GM19193 (cell line): ENCODE measurements around the gene TOR2A.
A peak's percentile ranks its signal among the peaks of the same experiment; 100 is the strongest.

ENCODE experiments used
- POLR2A ChIP-seq: IDR thresholded peaks from 4 replicates; pipeline ENCODE4 v1.6.1; 2011; ENCODE audit not compliant: insufficient read depth, insufficient read length; ENCODE audit errors: extremely low read depth

The TOR2A gene

GRCh38 chr9:127734747-127735529 lies at the start of gene TOR2A:
Gene TOR2A (minus strand): TSS chr9:127735294. CDS start chr9:127735270, 24 bp downstream.
- TF ChIP-seq POLR2A, result peak; percentile 77

GRCh38 chr9:127783111-127784008 lies 48.3 kb upstream of the TOR2A start:
- TF ChIP-seq POLR2A, result peak; percentile 51

GRCh38 chr9:127781806-127782205 lies 46.7 kb upstream of the TOR2A start:
- no peak for TF ChIP-seq POLR2A

- no peak for TF ChIP-seq POLR2A
Measured at GRCh38 chr9:127780126-127780885, 45.2 kb upstream of the TOR2A start.

DNA sequence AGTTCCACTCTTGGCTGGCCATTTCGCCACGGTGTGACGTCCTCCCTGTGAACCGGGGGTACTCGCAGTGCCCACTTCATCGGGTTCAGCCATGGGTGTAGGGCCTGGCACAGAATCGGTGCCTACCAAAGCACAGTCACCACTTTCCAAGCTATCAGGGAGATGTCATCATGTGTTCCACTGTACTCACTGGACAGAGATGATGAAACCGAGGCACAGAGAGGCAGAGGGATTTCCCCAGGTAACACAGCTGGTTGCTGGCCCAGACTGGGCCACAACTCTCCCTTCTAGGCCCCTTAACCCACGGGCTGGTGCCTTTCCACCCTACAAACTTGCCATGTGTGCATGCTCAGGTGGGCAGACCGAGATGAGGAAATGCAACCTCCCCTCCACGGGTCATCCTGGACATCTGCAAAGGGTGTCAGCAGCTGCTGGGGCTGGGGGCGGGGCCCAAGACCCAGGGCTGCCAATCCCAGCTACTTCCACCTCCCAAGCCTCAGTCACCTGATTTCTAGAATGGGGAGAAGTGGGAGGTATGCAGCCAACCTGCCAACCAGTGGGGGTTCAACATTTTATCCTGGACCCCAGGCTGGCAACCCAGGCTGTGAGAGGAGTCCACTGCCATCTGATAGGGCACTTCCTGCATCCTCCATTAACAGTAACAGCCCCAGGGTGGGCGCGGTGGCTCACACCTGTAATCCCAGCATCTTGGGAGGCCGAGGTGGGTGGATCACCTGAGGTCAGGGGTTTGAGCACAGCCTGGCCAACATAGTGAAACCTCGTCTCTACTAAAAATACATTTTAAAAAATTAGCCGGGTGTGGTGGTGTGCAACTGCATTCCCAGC lies 44.3 kb upstream of the TOR2A start:
- TF ChIP-seq POLR2A, result peak; percentile 39

- TF ChIP-seq POLR2A, result peak; percentile 64
Measured at GRCh38 chr9:127778280-127779135, 43.4 kb upstream of the TOR2A start, which contains the start of gene SH2D3C. Gene SH2D3C (minus strand): TSS chr9:127778666. CDS start chr9:127778627, 39 bp downstream.

GRCh38 chr9:127777368-127777980 lies 42.4 kb upstream of the TOR2A start:
- no peak for TF ChIP-seq POLR2A

GRCh38 chr9:127776924-127777289 lies 41.8 kb upstream of the TOR2A start:
- TF ChIP-seq POLR2A, result no peak

GRCh38 chr9:127776195-127776923 lies 41.3 kb upstream of the TOR2A start:
- TF ChIP-seq POLR2A, result peak; percentile 46

DNA sequence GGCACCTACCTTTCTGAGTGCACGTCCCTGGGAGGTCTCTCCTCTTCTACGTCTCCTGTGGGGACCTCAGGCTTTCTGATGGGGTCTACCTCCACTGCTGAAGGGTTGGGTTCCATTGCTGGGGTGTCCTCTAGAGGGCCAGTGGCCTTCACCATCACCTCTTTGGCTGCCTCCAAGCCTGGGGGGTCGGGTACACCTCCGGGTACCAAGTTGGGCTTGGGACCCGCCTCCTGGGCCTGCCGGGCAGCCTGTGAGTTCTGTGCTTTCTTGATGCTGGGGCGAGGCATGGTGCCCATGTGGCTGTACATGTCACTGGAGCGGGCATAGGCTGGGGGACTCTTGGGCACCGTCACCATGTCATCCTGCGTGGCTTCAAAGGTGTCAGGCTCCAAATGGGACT lies 38.9 kb upstream of the TOR2A start:
- TF ChIP-seq POLR2A, result no peak

DNA sequence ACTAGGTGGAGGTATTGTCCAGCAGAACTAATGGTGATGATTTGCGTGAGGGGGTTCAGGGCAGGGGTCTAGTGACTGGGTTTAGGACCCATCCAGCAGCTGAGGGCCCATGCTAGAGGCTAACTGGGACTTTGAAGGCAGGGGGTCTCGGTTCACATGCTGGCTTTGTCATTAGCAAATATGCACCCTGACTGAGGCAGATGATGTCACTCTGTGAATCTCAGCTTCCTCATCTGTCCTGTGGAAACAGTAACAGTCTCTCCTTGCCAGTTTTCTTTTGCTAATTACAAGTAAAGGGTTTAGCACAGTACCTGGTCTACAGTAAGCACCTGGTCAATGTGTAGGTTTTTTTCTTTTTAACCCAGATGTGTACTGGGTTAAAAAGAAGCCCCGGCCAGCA lies 38.2 kb upstream of the TOR2A start:
- TF ChIP-seq POLR2A, result no peak

DNA sequence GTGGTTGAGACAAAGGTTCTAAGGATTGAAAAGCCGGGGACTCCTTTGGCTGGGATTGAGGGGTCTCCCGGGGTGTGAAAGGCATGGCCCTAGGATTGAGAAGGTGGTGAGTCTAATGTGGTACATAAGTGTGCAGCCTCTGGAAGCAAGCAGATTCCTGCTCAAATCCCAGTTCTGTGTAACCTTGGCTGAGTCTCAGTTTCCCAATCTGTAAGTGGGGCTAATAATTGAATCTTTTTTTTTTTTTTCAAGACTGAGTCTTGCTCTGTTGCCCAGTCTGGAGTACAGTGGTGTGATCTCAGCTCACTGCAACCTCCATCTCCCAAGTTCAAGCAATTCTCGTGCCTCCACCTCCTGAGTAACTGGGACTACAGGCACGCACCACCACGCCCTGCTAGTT lies 37.5 kb upstream of the TOR2A start:
- TF ChIP-seq POLR2A, result no peak
